Measurements from ENCODE around the gene SLC12A6.

SLC12A6 gene

GRCh38 chr15:34330279-34330678 lies 7.3 kb downstream of the SLC12A6 start:
- DNase-seq (ENCODE audit: low spot score) = no peak

GRCh38 chr15:34329006-34329405 lies 8.6 kb downstream of the SLC12A6 start:
- DNase-seq (ENCODE audit: low spot score) = no peak

GRCh38 chr15:34327906-34328305 lies 9.7 kb downstream of the SLC12A6 start:
- no peak for DNase-seq (ENCODE audit: low spot score)

GRCh38 chr15:34325368-34325767 lies 12.2 kb downstream of the SLC12A6 start:
- no peak for DNase-seq (ENCODE audit: low spot score)

GRCh38 chr15:34324933-34325332 lies 12.6 kb downstream of the SLC12A6 start:
- DNase-seq (ENCODE audit: low spot score) = no peak

GRCh38 chr15:34323217-34323616 lies 14.4 kb downstream of the SLC12A6 start:
- no peak for DNase-seq (ENCODE audit: low spot score)

- DNase-seq (ENCODE audit: low spot score) = peak; percentile 81
Measured at GRCh38 chr15:34318277-34319079, 19.1 kb downstream of the SLC12A6 start.

GRCh38 chr15:34314491-34315490 lies 22.8 kb downstream of the SLC12A6 start:
- DNase-seq (ENCODE audit: low spot score) = no peak

- DNase-seq (ENCODE audit: low spot score) = no peak
Measured at GRCh38 chr15:34311563-34311962, 26.0 kb downstream of the SLC12A6 start.

- DNase-seq (ENCODE audit: low spot score) = peak; percentile 13
Measured at GRCh38 chr15:34304613-34305012, 33.0 kb downstream of the SLC12A6 start.

- DNase-seq (ENCODE audit: low spot score) = no peak
Measured at GRCh38 chr15:34301058-34301457, 36.5 kb downstream of the SLC12A6 start.

GRCh38 chr15:34297059-34297458 lies 40.5 kb downstream of the SLC12A6 start:
- no peak for DNase-seq (ENCODE audit: low spot score)

GRCh38 chr15:34292621-34293020 lies 45.0 kb downstream of the SLC12A6 start:
- no peak for DNase-seq (ENCODE audit: low spot score)

GRCh38 chr15:34284937-34285336 lies 52.6 kb downstream of the SLC12A6 start:
- no peak for DNase-seq (ENCODE audit: low spot score)

GRCh38 chr15:34282384-34282783 lies 55.2 kb downstream of the SLC12A6 start:
- DNase-seq (ENCODE audit: low spot score) = no peak

GRCh38 chr15:34280193-34280592 lies 57.4 kb downstream of the SLC12A6 start:
- DNase-seq (ENCODE audit: low spot score) = no peak

- peak; percentile 39 for DNase-seq (ENCODE audit: low spot score)
Measured at GRCh38 chr15:34279368-34279767, 58.2 kb downstream of the SLC12A6 start.

- no peak for DNase-seq (ENCODE audit: low spot score)
Measured at GRCh38 chr15:34275721-34276120, 61.9 kb downstream of the SLC12A6 start.

- no peak for DNase-seq (ENCODE audit: low spot score)
Measured at GRCh38 chr15:34275154-34275553, 62.4 kb downstream of the SLC12A6 start.

- peak; percentile 66 for DNase-seq (ENCODE audit: low spot score)
Measured at GRCh38 chr15:34271493-34271892, 66.1 kb downstream of the SLC12A6 start.

GRCh38 chr15:34266751-34267150 lies 70.8 kb downstream of the SLC12A6 start:
- DNase-seq (ENCODE audit: low spot score) = no peak

- no peak for DNase-seq (ENCODE audit: low spot score)
Measured at GRCh38 chr15:34264076-34264475, 73.5 kb downstream of the SLC12A6 start.

- DNase-seq (ENCODE audit: low spot score) = no peak
Measured at GRCh38 chr15:34262362-34262761, 75.2 kb downstream of the SLC12A6 start.
